NB4 (cell line): ENCODE results near the gene ANG.

Experiments used
- DNase-seq: peaks from one replicate; pipeline ENCODE4 v3.0.0; 2010; ENCODE audit warnings: low read depth
- H3K4me3 ChIP-seq: one replicate; pipeline ENCODE4 v1.5.1; 2011; ENCODE audit warnings: mild to moderate bottlenecking, low read depth, low read length, moderate library complexity
- MYC ChIP-seq: IDR thresholded peaks from 2 replicates; pipeline ENCODE4 v1.6.1; 2011; ENCODE audit warnings: low read depth, low read length
- POLR2A ChIP-seq: IDR thresholded peaks from 2 replicates; pipeline ENCODE4 v1.6.1; 2011; ENCODE audit warnings: mild to moderate bottlenecking; ENCODE audit not compliant: insufficient read length; ENCODE audit errors: extremely low read depth
- TF ChIP-seq, protein P1 (sequence below): IDR thresholded peaks from one replicate; pipeline ENCODE4 v1.5.1; 2012; ENCODE audit warnings: low read depth, low read length
- TF ChIP-seq, protein P2 (sequence below): IDR thresholded peaks from 2 replicates; pipeline ENCODE4 v1.6.1; 2011; ENCODE audit warnings: low read depth, low read length

ANG gene

DNA sequence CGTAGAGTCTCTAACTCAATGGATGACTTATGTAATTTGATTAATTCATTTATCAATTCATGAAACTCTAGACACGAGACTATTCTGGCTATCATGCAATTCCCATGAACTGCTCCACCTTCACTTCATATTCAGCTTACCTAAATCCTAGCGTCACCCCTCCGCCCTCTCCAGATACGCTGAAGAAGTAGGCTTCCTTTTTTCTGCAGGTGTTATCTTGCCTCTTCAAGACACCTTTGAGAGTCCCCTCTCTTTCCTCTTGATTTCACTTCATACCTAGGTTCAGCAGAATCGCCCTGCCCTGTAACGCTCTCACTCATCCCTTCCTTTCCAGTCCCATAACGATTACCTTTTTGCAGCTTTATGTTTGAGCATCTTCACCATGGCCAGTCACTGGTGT lies 8.2 kb upstream of the ANG start:
- DNase-seq: no peak
- no peak overlapping the region for H3K4me3 ChIP-seq
- TF ChIP-seq, protein P1, sequence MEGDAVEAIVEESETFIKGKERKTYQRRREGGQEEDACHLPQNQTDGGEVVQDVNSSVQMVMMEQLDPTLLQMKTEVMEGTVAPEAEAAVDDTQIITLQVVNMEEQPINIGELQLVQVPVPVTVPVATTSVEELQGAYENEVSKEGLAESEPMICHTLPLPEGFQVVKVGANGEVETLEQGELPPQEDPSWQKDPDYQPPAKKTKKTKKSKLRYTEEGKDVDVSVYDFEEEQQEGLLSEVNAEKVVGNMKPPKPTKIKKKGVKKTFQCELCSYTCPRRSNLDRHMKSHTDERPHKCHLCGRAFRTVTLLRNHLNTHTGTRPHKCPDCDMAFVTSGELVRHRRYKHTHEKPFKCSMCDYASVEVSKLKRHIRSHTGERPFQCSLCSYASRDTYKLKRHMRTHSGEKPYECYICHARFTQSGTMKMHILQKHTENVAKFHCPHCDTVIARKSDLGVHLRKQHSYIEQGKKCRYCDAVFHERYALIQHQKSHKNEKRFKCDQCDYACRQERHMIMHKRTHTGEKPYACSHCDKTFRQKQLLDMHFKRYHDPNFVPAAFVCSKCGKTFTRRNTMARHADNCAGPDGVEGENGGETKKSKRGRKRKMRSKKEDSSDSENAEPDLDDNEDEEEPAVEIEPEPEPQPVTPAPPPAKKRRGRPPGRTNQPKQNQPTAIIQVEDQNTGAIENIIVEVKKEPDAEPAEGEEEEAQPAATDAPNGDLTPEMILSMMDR: no peak
- TF ChIP-seq MYC (no peak), POLR2A (no peak)
- TF ChIP-seq, protein P2, sequence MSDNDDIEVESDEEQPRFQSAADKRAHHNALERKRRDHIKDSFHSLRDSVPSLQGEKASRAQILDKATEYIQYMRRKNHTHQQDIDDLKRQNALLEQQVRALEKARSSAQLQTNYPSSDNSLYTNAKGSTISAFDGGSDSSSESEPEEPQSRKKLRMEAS: no peak

DNA sequence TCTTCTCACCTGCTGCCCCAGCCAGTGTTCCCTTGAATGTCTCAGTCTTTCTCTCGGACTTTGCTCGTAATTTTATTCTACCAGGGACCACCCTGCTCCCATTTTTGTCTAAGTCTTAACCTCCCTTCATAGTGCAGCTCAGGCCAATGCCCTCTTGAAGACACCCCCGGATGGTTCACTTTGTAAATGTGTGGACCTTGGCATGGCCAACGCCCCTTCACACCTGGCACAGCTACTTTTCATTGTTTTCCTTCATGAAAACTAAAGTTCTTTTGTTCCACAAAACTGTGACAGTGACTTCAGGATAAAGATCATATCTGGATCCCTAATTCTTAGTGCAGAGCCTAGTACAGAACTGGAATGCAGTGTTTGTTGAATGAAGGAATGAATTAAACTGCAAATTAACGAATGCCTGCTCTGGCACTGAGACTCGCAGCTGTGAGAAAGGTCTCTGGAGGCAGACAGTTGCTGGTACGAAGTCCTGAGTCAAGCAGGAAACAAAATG lies 7.7 kb upstream of the ANG start:
- DNase-seq: no peak
- peak overlapping the region; percentile 66 for H3K4me3 ChIP-seq
- TF ChIP-seq, protein P1: no peak
- no peak for TF ChIP-seq MYC

DNA sequence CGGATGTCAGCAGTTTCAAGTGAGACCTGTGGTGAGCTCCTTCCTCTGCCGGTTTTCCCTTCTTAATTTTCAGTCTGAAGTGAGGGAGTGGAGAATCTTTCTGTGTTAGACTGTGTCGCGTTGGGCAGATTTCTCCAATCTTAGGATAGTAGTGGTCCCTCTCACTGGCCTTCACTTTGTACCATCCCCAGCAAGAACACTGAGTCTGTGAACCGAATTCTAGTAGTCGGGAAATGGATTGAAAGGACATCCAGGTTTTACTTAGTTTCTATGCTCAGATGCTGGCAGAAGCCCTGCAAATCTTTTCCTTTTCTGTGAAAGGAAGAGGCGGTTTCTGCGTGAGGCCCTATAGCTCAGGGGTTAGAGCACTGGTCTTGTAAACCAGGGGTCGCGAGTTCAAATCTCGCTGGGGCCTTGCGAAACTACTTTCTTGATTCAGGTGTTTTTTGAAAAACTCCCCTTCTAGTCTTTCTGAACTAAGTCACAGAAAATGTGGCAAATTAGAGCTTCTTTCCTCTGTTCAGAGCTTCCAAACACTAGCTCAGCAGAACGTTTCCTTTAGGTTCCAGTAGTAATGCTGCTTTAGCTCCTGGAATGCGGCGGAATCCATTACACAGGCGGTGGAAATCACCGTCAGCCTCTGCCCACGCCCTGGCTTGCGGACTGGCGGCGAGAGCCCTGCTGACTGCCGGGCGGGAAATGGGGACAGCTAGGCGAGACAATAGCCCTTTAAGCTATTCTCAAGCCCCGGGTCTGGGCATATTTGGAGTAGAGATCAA lies 7.0 kb upstream of the ANG start:
- no peak for TF ChIP-seq POLR2A
- peak; percentile 2; the same call in 1 of the 2 replicates for TF ChIP-seq MYC
- H3K4me3 ChIP-seq: peak overlapping the region; percentile 66
- DNase-seq: peak; percentile 84

GRCh38 chr14:20682127-20682434 lies 6.5 kb upstream of the ANG start:
- TF ChIP-seq, protein P1: no peak
- TF ChIP-seq POLR2A: no peak
- no peak for TF ChIP-seq MYC
- TF ChIP-seq, protein P2: no peak
- H3K4me3 ChIP-seq: peak overlapping the region; percentile 66
- DNase-seq: no peak

GRCh38 chr14:20682435-20683124 lies 6.0 kb upstream of the ANG start:
- TF ChIP-seq, protein P2: no peak
- TF ChIP-seq, protein P1: no peak
- no peak for TF ChIP-seq MYC
- TF ChIP-seq POLR2A: no peak
- peak overlapping the region; percentile 66 for H3K4me3 ChIP-seq
- peak; percentile 75 for DNase-seq

DNA sequence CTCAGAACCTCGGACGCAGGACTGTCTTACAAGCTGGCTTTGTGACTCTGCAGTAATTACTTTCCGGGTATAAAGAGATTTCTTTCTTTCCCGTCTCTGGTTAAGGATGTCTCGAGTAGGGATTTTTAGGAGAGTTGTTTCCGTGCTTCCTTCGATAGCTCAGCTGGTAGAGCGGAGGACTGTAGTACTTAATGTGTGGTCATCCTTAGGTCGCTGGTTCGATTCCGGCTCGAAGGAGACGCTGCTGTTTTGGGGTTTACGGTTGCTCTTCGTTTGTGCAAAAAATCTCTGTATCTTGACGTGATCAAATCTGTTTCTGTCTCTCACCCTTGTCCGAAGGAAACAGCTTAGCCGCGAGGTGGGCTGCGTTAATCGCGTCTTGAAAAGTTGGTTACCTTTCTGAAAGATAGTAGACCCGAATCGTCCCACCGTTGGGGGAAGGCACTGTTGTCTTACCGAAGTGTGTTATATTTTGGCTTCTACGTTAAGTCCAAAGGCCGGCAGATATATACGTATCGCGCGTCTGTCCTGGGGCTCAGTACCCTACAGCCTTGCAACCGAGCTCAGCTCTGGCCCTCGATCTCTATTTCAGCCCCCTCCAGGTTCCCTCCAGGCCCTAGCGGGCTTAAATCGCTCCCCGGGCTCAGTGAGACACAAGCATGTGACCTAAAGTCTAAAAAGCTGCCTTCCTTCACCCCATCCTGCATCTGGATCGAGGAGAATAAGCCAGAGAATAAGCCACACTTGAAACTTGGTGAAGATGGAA lies 5.3 kb upstream of the ANG start:
- TF ChIP-seq, protein P2: no peak
- TF ChIP-seq POLR2A (no peak), MYC (no peak)
- TF ChIP-seq, protein P1: no peak
- DNase-seq: peak; percentile 88
- H3K4me3 ChIP-seq: peak overlapping the region; percentile 66
